Raji (cell line): ENCODE results near the gene SLC23A2.

Experiments used
- POLR2A ChIP-seq: IDR thresholded peaks from 2 replicates; pipeline ENCODE4 v1.6.1; 2011; ENCODE audit warnings: low read depth, low read length, control low read depth; ENCODE audit not compliant: insufficient read depth

SLC23A2 gene

GRCh38 chr20:4949833-4950178, 51.5 kb downstream of the SLC23A2 start:
- no peak for TF ChIP-seq POLR2A

- no peak for TF ChIP-seq POLR2A
Observed at GRCh38 chr20:4947817-4948559, 53.3 kb downstream of the SLC23A2 start.

DNA sequence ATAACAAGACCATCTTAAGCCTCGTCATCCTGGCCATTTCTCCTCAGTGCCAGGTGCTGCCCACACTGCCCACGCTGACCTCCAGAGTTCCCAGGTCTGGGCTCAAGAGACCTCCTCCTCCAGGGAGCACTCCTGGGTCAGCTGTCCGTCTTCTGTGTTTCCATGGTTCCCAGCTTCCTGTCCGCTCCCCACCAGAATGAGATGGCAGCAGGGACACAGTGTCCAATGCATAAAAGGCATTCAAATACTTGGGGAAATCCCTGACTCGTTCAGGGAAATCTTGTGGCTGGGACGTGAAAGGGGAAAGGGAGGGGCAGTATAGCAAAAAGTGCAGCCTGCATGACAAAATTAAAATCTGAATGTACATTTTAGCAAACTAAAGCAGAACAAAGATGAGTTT, 54.3 kb downstream of the SLC23A2 start:
- TF ChIP-seq POLR2A, result no peak

DNA sequence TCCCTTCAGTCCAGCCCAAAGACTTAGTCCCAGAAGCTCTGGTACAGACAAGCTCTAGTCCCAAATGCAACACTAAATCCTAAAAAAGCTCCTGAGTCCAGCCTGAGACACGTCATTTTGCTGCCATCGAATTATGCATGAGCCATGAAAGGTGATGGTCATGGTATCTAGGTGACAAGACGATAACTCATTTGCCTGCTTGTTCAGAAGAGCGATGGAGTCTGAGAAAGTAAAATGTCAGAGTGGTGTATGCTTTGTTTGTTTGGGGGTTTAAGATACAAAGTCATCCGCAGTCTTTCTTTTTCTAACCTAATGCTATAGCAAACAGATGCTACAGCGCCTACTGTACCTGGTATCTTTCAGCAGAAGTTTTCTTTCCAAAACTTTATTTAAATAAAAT, 54.7 kb downstream of the SLC23A2 start:
- no peak for TF ChIP-seq POLR2A

- TF ChIP-seq POLR2A, result no peak
Observed at GRCh38 chr20:4944518-4945313, 56.6 kb downstream of the SLC23A2 start.

DNA sequence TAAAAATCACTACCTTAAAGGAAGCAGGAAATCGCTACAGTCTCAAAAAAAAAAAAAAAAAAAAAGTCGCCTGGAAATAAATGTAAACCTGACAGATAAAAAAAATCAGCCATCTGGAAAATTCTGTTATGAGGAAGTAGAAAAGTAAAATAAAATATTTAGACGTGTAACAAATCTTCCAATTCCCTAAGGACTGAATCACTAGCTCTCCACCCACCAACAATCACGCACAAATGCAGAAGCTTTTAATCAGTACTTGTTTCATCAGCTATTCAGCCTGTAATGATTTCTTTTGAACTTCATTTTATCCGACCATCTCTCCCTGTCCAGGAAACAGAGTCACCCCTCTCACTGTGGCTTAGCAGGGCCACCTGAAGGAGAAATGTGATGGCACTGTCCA, 59.0 kb downstream of the SLC23A2 start:
- no peak for TF ChIP-seq POLR2A

GRCh38 chr20:4937407-4938319, 63.6 kb downstream of the SLC23A2 start:
- TF ChIP-seq POLR2A, result no peak

DNA sequence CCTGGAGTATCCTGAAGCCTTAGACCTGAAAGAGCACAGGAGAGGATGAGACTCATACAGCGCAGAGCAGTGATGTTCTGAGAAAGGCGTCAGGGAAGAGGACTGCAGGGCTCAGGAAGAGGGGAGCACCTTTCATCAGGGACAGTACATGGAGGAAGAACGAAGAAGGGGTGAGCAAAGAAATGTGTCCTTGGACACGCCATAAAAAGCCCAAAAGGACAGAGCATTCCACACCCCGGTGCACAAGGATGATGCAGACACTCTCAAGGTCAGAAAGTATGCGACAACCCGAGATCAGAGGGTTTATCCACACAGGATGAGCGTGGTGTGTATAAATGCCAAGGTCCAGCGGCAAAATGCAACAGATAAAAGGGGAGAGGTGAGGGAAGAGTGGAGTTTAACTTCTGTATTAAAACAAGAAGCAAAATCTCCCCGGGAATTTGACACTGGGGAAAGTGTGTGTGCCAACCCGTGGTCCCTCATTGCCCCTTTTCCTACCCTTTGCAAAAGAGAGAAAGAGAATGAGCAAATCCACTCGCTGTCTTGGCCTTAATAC, 64.4 kb downstream of the SLC23A2 start:
- TF ChIP-seq POLR2A, result no peak

DNA sequence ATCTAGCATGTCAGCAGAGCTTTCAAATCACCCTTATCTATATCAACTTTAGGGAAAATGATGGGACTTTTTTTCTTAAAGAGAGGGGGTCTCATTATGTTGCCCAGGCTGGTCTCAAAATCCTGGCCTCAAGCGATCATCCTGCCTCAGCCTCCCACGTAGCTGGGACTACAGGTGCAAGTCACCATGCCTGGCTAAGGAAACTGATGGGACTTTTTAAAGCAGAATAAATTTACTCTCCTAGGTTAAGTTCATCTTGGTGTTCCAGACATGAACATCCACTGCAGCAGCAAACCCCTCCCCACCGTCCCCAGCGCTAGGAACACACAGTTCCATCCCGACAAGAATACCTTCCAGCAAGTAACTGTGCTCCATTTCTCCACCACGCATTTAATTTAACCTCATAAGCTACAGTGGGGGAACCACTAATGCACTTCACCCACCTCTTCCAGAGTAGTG, 64.9 kb downstream of the SLC23A2 start:
- no peak for TF ChIP-seq POLR2A

- TF ChIP-seq POLR2A, result no peak
Observed at GRCh38 chr20:4932061-4932460, 69.2 kb downstream of the SLC23A2 start.

GRCh38 chr20:4929686-4930397, 71.5 kb downstream of the SLC23A2 start:
- no peak for TF ChIP-seq POLR2A

GRCh38 chr20:4926531-4927156, 74.7 kb downstream of the SLC23A2 start:
- no peak for TF ChIP-seq POLR2A

GRCh38 chr20:4925842-4926530, 75.3 kb downstream of the SLC23A2 start:
- TF ChIP-seq POLR2A, result no peak
